Smooth muscle cell (in vitro differentiated cells): Measurements from ENCODE around the gene GPR32. TPM values are rescaled to one million over a fixed set of nuclear protein-coding genes. Genes with fewer than 3 reads are reported as not detected.
"Not testable (repeated sequence)": the region's sequence is repeated elsewhere in the genome, so short reads cannot be mapped to it uniquely, and the experiment has no call there.

Experiments
- DNase-seq: peaks from one replicate; lab custom pipeline; 2025; ENCODE audit not compliant: unreplicated experiment; lab: John Stamatoyannopoulos, UW
- H2AFZ ChIP-seq: fragments of 200-600 bp; sonication (generic); 2 replicates; pipeline ENCODE4 v1.6.0; 2016; ENCODE audit warnings: antibody characterized with exemption, low read depth, mild to moderate bottlenecking
- H3F3A ChIP-seq: fragments of 200-600 bp; sonication (generic); 2 replicates; pipeline ENCODE4 v1.6.0; 2017; ENCODE audit warnings: antibody characterized with exemption, low read depth
- H3K27ac ChIP-seq: fragments of 200-600 bp; sonication (generic); 2 replicates; pipeline ENCODE4 v1.5.1; 2016; ENCODE audit warnings: low read depth, mild to moderate bottlenecking
- H3K27me3 ChIP-seq: fragments of 200-600 bp; sonication (generic); 2 replicates; pipeline ENCODE4 v1.6.1; 2016; ENCODE audit warnings: low read depth, mild to moderate bottlenecking
- H3K36me3 ChIP-seq: fragments of 200-600 bp; sonication (generic); 2 replicates; pipeline ENCODE4 v1.5.1; 2016; ENCODE audit warnings: low read depth
- H3K4me1 ChIP-seq: fragments of 200-600 bp; sonication (generic); 2 replicates; pipeline ENCODE4 v1.5.1; 2016; ENCODE audit warnings: low read depth
- H3K4me2 ChIP-seq: fragments of 200-600 bp; sonication (generic); 2 replicates; pipeline ENCODE4 v1.6.0; 2016; ENCODE audit warnings: mild to moderate bottlenecking
- H3K4me3 ChIP-seq: fragments of 200-600 bp; sonication (generic); 2 replicates; pipeline ENCODE4 v1.5.1; 2016; ENCODE audit warnings: mild to moderate bottlenecking
- H3K79me2 ChIP-seq: fragments of 200-600 bp; sonication (generic); 2 replicates; pipeline ENCODE4 v1.6.0; 2016; ENCODE audit warnings: low read depth, mild to moderate bottlenecking
- H3K9ac ChIP-seq: fragments of 200-600 bp; sonication (generic); 2 replicates; pipeline ENCODE4 v1.6.0; 2016; ENCODE audit warnings: low read depth
- H3K9me3 ChIP-seq: fragments of 200-600 bp; sonication (generic); replicated peaks from 2 replicates; pipeline ENCODE4 v1.5.1; 2016; ENCODE audit warnings: low read depth
- H4K20me1 ChIP-seq: fragments of 200-600 bp; sonication (generic); 2 replicates; pipeline ENCODE4 v1.6.0; 2016; ENCODE audit warnings: low read depth
- WGBS: methylation state at CpG from one replicate; pipeline ENCODE4 v1.1.7; 2016; ENCODE audit warnings: low lambda C conversion rate; 5-methylcytosine and 5-hydroxymethylcytosine counted together
- polyA plus RNA-seq: library from polyadenylated mRNA; unstranded; fragments of >200 nt; fragmentation: Nextera tagmentation; extraction: Ambion mirVana; gene quantifications from 2 replicates; pipeline ENCODE4 v1.2.1, GENCODE V29; 2016
- total RNA-seq: library from RNA; depleted of rRNA; stranded (reverse); fragments of >200 nt; gene quantifications from 2 replicates; pipeline ENCODE4 v1.2.3, GENCODE V29; 2014
- TF ChIP-seq, protein P1 (sequence below): fragments of 200-600 bp; sonication (generic); IDR thresholded peaks from 2 replicates; pipeline ENCODE4 v1.5.1; 2017; ENCODE audit warnings: borderline replicate concordance, mild to moderate bottlenecking, antibody characterized with exemption; ENCODE audit not compliant: insufficient read depth, poor library complexity, severe bottlenecking

Gene GPR32
- total and polyA plus RNA-seq, 2 experiments from 2014 or later: not detected

DNA sequence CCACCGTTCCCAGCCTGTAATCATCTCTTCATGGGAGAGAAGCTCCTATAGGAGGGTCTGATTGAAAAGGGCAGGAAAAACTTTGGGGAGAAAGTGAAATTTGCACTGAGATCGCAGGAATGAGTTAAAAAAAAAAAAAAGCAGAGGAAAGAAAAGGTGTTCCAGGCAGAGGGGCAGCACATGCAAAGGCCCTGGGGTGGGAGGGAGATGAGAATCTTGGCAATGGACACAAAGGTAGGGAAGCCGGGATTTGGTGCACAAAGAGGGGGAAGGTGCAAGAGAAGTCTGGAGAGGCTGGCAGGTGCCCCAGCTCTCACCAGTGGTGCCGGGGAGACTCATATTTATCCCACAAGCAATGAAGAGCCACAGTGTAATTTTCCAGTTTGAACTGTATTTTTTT lies 16.4 kb upstream of the GPR32 start:
- no peaks in the 10 kb centered on the region for H3K4me1 ChIP-seq
- DNase-seq: no peak
- no peaks in the 10 kb centered on the region for H3K27me3 ChIP-seq
- WGBS: 90% methylated on average over 4 of the region's 4 CpGs
- no peak overlapping the region for H3K27ac ChIP-seq
- no peak overlapping the region for H3K9ac ChIP-seq
- H4K20me1 ChIP-seq: no peaks in the 10 kb centered on the region
- TF ChIP-seq, protein P1, sequence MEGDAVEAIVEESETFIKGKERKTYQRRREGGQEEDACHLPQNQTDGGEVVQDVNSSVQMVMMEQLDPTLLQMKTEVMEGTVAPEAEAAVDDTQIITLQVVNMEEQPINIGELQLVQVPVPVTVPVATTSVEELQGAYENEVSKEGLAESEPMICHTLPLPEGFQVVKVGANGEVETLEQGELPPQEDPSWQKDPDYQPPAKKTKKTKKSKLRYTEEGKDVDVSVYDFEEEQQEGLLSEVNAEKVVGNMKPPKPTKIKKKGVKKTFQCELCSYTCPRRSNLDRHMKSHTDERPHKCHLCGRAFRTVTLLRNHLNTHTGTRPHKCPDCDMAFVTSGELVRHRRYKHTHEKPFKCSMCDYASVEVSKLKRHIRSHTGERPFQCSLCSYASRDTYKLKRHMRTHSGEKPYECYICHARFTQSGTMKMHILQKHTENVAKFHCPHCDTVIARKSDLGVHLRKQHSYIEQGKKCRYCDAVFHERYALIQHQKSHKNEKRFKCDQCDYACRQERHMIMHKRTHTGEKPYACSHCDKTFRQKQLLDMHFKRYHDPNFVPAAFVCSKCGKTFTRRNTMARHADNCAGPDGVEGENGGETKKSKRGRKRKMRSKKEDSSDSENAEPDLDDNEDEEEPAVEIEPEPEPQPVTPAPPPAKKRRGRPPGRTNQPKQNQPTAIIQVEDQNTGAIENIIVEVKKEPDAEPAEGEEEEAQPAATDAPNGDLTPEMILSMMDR: no peak
- no peaks in the 10 kb centered on the region for H3K36me3 ChIP-seq
- no peak overlapping the region for H3K4me3 ChIP-seq
- no peaks in the 10 kb centered on the region for H3K79me2 ChIP-seq
- no peak overlapping the region for H3K4me2 ChIP-seq
- no peaks in the 10 kb centered on the region for H3F3A ChIP-seq
- no peaks in the 10 kb centered on the region for H3K9me3 ChIP-seq
- no peak overlapping the region for H2AFZ ChIP-seq

GRCh38 chr19:50756244-50756643 lies 14.0 kb upstream of the GPR32 start:
- not testable (repeated sequence) for H3K4me3 ChIP-seq, H3K4me1 ChIP-seq, H3K27me3 ChIP-seq, H3K4me2 ChIP-seq, H3K27ac ChIP-seq, H3K9ac ChIP-seq, H3K9me3 ChIP-seq, H3K36me3 ChIP-seq, H4K20me1 ChIP-seq, DNase-seq, H2AFZ ChIP-seq, H3F3A ChIP-seq, H3K79me2 ChIP-seq
- WGBS: 58% methylated on average over 8 of the region's 8 CpGs

GRCh38 chr19:50757624-50758023 lies 12.6 kb upstream of the GPR32 start:
- H3K4me2 ChIP-seq, H3K27me3 ChIP-seq, DNase-seq, H4K20me1 ChIP-seq, H3F3A ChIP-seq, H2AFZ ChIP-seq, H3K4me3 ChIP-seq, H3K4me1 ChIP-seq, H3K79me2 ChIP-seq, H3K9me3 ChIP-seq, H3K27ac ChIP-seq, H3K36me3 ChIP-seq, H3K9ac ChIP-seq: not testable (repeated sequence)
- 98% methylated on average over 3 of the region's 3 CpGs for WGBS

GRCh38 chr19:50759076-50759475 lies 11.2 kb upstream of the GPR32 start:
- not testable (repeated sequence) for H3K27me3 ChIP-seq, H3K36me3 ChIP-seq, H3K4me2 ChIP-seq, H3K4me1 ChIP-seq, H4K20me1 ChIP-seq, H3K4me3 ChIP-seq, H3K27ac ChIP-seq, H3K79me2 ChIP-seq, H3F3A ChIP-seq, DNase-seq, H3K9ac ChIP-seq, H2AFZ ChIP-seq, H3K9me3 ChIP-seq
- WGBS: 82% methylated on average over 18 of the region's 18 CpGs

DNA sequence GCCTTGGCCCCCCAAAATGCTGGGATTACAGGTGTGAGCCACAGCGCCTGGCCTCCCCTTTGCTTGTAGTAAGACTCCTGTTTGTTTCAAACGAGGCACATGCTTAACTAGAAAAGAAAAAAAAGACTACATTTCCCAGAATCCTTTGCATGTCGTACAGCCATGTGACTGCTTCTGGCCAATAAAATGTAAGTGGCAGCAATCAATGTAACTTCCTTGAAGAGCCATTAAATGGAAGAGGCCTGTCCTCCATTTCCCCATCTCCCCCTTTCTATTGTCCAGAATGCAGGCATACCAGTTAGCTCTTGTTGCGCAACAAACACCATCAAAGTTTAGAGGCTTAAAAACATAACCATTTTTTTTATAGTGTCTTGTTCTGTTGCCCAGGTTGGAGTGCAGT lies 10.4 kb upstream of the GPR32 start:
- Histone ChIP-seq H3K4me2 (no peak overlapping the region), H4K20me1 (no peaks in the 10 kb centered on the region), H3K36me3 (no peaks in the 10 kb centered on the region), H3K79me2 (no peaks in the 10 kb centered on the region), H3K27ac (no peak overlapping the region), H3K9me3 (no peaks in the 10 kb centered on the region), H3F3A (no peaks in the 10 kb centered on the region), H2AFZ (no peak overlapping the region), H3K27me3 (no peaks in the 10 kb centered on the region), H3K4me1 (no peaks in the 10 kb centered on the region), H3K4me3 (no peak overlapping the region), H3K9ac (no peak overlapping the region)
- TF ChIP-seq, protein P1: no peak
- no peak for DNase-seq
- 68% methylated on average over 4 of the region's 4 CpGs for WGBS

DNA sequence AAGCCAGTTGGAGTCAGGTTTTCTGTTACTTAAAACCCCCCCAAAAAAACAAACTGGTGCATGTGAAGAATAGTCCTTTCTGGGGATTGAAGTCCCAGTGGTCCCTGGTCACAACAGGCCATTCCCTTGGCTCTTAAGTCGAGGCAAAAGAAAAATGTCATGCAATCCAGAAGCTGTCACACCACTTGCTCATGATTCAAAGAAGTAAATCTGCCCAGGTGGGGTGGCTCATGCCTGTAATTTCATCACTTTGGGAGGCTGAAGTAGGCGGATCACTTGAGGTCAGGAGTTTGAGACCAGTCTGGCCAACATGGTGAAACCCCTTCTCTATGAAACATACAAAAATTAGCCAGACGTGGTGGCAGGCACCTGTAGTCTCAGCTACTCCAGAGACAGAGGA lies 8.8 kb upstream of the GPR32 start:
- not testable (repeated sequence) for H3K9ac ChIP-seq, H3K4me1 ChIP-seq, H3K79me2 ChIP-seq, H3K27me3 ChIP-seq, H3F3A ChIP-seq, H3K27ac ChIP-seq, H3K4me3 ChIP-seq, H4K20me1 ChIP-seq, DNase-seq, H3K4me2 ChIP-seq, H3K36me3 ChIP-seq, H3K9me3 ChIP-seq, H2AFZ ChIP-seq
- WGBS: 77% methylated on average over 3 of the region's 3 CpGs

- H3K36me3 ChIP-seq, H3K27ac ChIP-seq, DNase-seq, H3K4me3 ChIP-seq, H3K27me3 ChIP-seq, H4K20me1 ChIP-seq, H3K79me2 ChIP-seq, H3F3A ChIP-seq, H3K4me2 ChIP-seq, H2AFZ ChIP-seq, H3K9me3 ChIP-seq, H3K9ac ChIP-seq, H3K4me1 ChIP-seq: not testable (repeated sequence)
- 88% methylated on average over 12 of the region's 13 CpGs for WGBS
These were observed 6.7 kb upstream of the GPR32 start for GRCh38 chr19:50763521-50763920.
